ENCODE results near the gene MTR.

GRCh38 chr1:236819856-236820255, 24.8 kb downstream of the MTR start:
- TF ChIP-seq, protein P1, sequence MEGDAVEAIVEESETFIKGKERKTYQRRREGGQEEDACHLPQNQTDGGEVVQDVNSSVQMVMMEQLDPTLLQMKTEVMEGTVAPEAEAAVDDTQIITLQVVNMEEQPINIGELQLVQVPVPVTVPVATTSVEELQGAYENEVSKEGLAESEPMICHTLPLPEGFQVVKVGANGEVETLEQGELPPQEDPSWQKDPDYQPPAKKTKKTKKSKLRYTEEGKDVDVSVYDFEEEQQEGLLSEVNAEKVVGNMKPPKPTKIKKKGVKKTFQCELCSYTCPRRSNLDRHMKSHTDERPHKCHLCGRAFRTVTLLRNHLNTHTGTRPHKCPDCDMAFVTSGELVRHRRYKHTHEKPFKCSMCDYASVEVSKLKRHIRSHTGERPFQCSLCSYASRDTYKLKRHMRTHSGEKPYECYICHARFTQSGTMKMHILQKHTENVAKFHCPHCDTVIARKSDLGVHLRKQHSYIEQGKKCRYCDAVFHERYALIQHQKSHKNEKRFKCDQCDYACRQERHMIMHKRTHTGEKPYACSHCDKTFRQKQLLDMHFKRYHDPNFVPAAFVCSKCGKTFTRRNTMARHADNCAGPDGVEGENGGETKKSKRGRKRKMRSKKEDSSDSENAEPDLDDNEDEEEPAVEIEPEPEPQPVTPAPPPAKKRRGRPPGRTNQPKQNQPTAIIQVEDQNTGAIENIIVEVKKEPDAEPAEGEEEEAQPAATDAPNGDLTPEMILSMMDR (IDR thresholded peaks at IDR 0.05), result no peak
- no peak for TF ChIP-seq POLR2A (IDR thresholded peaks at IDR 0.05)
